ENCODE results near the gene CCL5.

CCL5 gene

GRCh38 chr17:35878361-35878760 is 1.8 kb downstream of the CCL5 start:
- Histone ChIP-seq H3K27me3 (ENCODE audit: insufficient read depth, poor library complexity, severe bottlenecking) (no peaks in the 10 kb centered on the region), H3K4me3 (replicated peaks; ENCODE audit: insufficient read depth, low read length) (no peak overlapping the region), H3K27ac (replicated peaks) (no peak overlapping the region)
- TF ChIP-seq POLR2AphosphoS5 (IDR thresholded peaks at IDR 0.05; ENCODE audit: low read depth) = no peak
- no peak for TF ChIP-seq SPI1 (IDR thresholded peaks at IDR 0.05; ENCODE audit: borderline replicate concordance, low read depth)
- no peak for TF ChIP-seq GABPA (IDR thresholded peaks at IDR 0.05; ENCODE audit: low read depth)
- TF ChIP-seq REST (IDR thresholded peaks at IDR 0.05; ENCODE audit: insufficient replicate concordance, low read depth) = no peak
- no peak for TF ChIP-seq CTCF (IDR thresholded peaks at IDR 0.05; ENCODE audit: insufficient read depth, low read length)
- no peak for DNase-seq (ENCODE audit: low read depth in 1 of 2, low spot score in 1 of 2)

- no peak for TF ChIP-seq CTCF (IDR thresholded peaks at IDR 0.05; ENCODE audit: insufficient read depth, low read length)
- no peak for TF ChIP-seq REST (IDR thresholded peaks at IDR 0.05; ENCODE audit: insufficient replicate concordance, low read depth)
- no peak for TF ChIP-seq POLR2AphosphoS5 (IDR thresholded peaks at IDR 0.05; ENCODE audit: low read depth)
- no peak for TF ChIP-seq SPI1 (IDR thresholded peaks at IDR 0.05; ENCODE audit: borderline replicate concordance, low read depth)
- no peak for TF ChIP-seq GABPA (IDR thresholded peaks at IDR 0.05; ENCODE audit: low read depth)
- no peak overlapping the region for H3K27ac ChIP-seq (replicated peaks)
- no peaks in the 10 kb centered on the region for H3K27me3 ChIP-seq (ENCODE audit: insufficient read depth, poor library complexity, severe bottlenecking)
- no peak for DNase-seq (ENCODE audit: low read depth in 1 of 2, low spot score in 1 of 2)
- no peak overlapping the region for H3K4me3 ChIP-seq (replicated peaks; ENCODE audit: insufficient read depth, low read length)
Observed at GRCh38 chr17:35877345-35878029, 2.7 kb downstream of the CCL5 start.

GRCh38 chr17:35876534-35876933 is 3.6 kb downstream of the CCL5 start:
- TF ChIP-seq GABPA (IDR thresholded peaks at IDR 0.05; ENCODE audit: low read depth) (no peak), SPI1 (IDR thresholded peaks at IDR 0.05; ENCODE audit: borderline replicate concordance, low read depth) (no peak), POLR2AphosphoS5 (IDR thresholded peaks at IDR 0.05; ENCODE audit: low read depth) (no peak), CTCF (IDR thresholded peaks at IDR 0.05; ENCODE audit: insufficient read depth, low read length) (no peak), REST (IDR thresholded peaks at IDR 0.05; ENCODE audit: insufficient replicate concordance, low read depth) (no peak)
- Histone ChIP-seq H3K27me3 (ENCODE audit: insufficient read depth, poor library complexity, severe bottlenecking) (no peaks in the 10 kb centered on the region), H3K27ac (replicated peaks) (no peak overlapping the region), H3K4me3 (replicated peaks; ENCODE audit: insufficient read depth, low read length) (no peak overlapping the region)
- no peak for DNase-seq (ENCODE audit: low read depth in 1 of 2, low spot score in 1 of 2)
